Ovary (tissue), 9 donors: ENCODE results near the gene TSPAN19. TPM values are rescaled to one million over a fixed set of nuclear protein-coding genes. Genes with fewer than 3 reads are reported as not detected.

ENCODE experiments used
- DNase-seq, 5 donors: peaks; one replicate each; pipeline ENCODE4 v3.0.0-alpha.2; 2019 to 2020
- H3K27ac ChIP-seq, 2 donors: fragments of 200-600 bp; one replicate each; pipeline versions ENCODE4 v1.5.1 to v1.8.0; 2019 to 2022
- H3K27me3 ChIP-seq: fragments of 200-600 bp; one replicate; pipeline ENCODE4 v1.8.0; 2022
- H3K36me3 ChIP-seq: fragments of 200-600 bp; sonication (generic); one replicate; pipeline ENCODE4 v1.5.1; 2019
- H3K4me1 ChIP-seq: one replicate; pipeline ENCODE4 v1.8.1; 2013; ENCODE audit warnings: mild to moderate bottlenecking, moderate library complexity; ENCODE audit not compliant: insufficient read depth
- H3K4me3 ChIP-seq: fragments of 200-600 bp; sonication (generic); one replicate; pipeline ENCODE4 v1.5.1; 2017
- H3K9me3 ChIP-seq, 2 donors: fragments of 200-600 bp in 1 of 2; sonication (generic) in 1 of 2; one replicate each; pipeline versions ENCODE4 v1.5.1 to v1.8.1; 2013 to 2019; ENCODE audit warnings: mild to moderate bottlenecking in 1 of 2, moderate library complexity in 1 of 2
- CTCF ChIP-seq, 3 donors: fragments of 450-650 bp in 2 of 3; fragments of 200-600 bp in 1 of 3; IDR thresholded peaks; one replicate each; pipeline versions ENCODE4 v1.5.1 to v1.8.0; 2016 to 2022; ENCODE audit warnings: antibody characterized with exemption in 3 of 3, mild to moderate bottlenecking in 1 of 3
- EP300 ChIP-seq: sonication (generic); formaldehyde crosslinking; IDR thresholded peaks from one replicate; pipeline ENCODE4 v1.6.1; 2017; ENCODE audit warnings: antibody characterized with exemption
- POLR2A ChIP-seq: fragments of 450-650 bp; IDR thresholded peaks from one replicate; pipeline ENCODE4 v1.6.1; 2017; ENCODE audit warnings: antibody characterized with exemption, mild to moderate bottlenecking, moderate library complexity
- WGBS, 3 donors: extraction: QIAGEN DNeasy Blood & Tissue Kit in 1 of 3; methylation state at CpG; one replicate each; pipeline versions ENCODE4 v1.1.5 to v1.1.7; 2013 to 2017; 5-methylcytosine and 5-hydroxymethylcytosine counted together
- intact Hi-C, 4 donors: fragments of 100-400 bp; cut with DNase I; formaldehyde crosslinking; loops; one replicate each; pipeline versions ENCODE4 v1.11.0 to v1.15.1; 2022 to 2023
- polyA plus RNA-seq, 2 donors: library from polyadenylated mRNA; stranded (reverse); fragments of 200-250 nt in 1 of 2; fragments of 350-450 nt in 1 of 2; fragmentation: Illumina TruSeq in 1 of 2; extraction: RNeasy Lipid Tissue Mini Kit (QIAGEN cat#74804) in 1 of 2; gene quantifications; one replicate each; pipeline ENCODE4 v1.2.3, GENCODE V29; 2013 to 2014
- total RNA-seq, 7 donors: library from RNA; depleted of rRNA in 2 of 7; stranded (reverse); fragments of >200 nt in 2 of 7; fragmentation: NEBNext Ultra II Directional in 3 of 7; extraction: Animal tissue kit (Norgen Biotek cat#: 25700) in 3 of 7; gene quantifications; one replicate each; pipeline versions ENCODE4 v1.1.0 to v1.2.4, GENCODE V29; 2016 to 2023
- donor health status: DM: no; HTN: no; CAD: no; lungs with moderate emphysema.
- donor health status: DM: no; HTN: no; CAD: no.
- donor health status: Bipolar disorder and iron deficiency.
- donor health status: DM: yes; HTN: yes; CAD: no.
- donor health status: DM: no; HTN: no; CAD: no.
- donor health status: DM: yes; HTN: yes; CAD: no.

Gene TSPAN19
- total and polyA plus RNA-seq, 9 donors: not detected

- Histone ChIP-seq H3K27me3 (no peaks in the 10 kb centered on the region), H3K27ac (no peak overlapping the region), H3K36me3 (no peaks in the 10 kb centered on the region), H3K4me3 (no peak overlapping the region), H3K4me1 (no peaks in the 10 kb centered on the region), H3K9me3 (no peaks in the 10 kb centered on the region)
- intact Hi-C loops: no loop called here
- DNase-seq: no peak
- 68 to 73% (median 72%) methylated on average over 3 of the region's 3 CpGs for WGBS, 3 donors
- TF ChIP-seq EP300 (no peak), CTCF (IDR thresholded peaks at IDR 0.05) (no peak), POLR2A (no peak)
These were observed 66.9 kb downstream of the TSPAN19 start for GRCh38 chr12:84969226-84969625.

Other genes starting within 250 kb of the TSPAN19 start
- 1 to 10 TPM in 1 of 7 donors, under 1 TPM in 6; 0.11 to 1.8 (median 0.37) TPM for gene SLC6A15, start 123.5 kb downstream of the TSPAN19 start, total RNA-seq
- gene SLC6A15, start 123.5 kb downstream of the TSPAN19 start, polyA plus RNA-seq: under 1 TPM; 0.02 to 0.38 TPM
- 10 to 100 TPM in 1 of 7 donors, 1 to 10 TPM in 3, under 1 TPM in 2, not detected in 1; 0.43 to 18.6 (median 2.0) TPM for gene LRRIQ1, start 74 bp upstream of the TSPAN19 start, total RNA-seq
- under 1 TPM; 0.04 to 0.48 TPM for gene LRRIQ1, start 74 bp upstream of the TSPAN19 start, polyA plus RNA-seq
- under 1 TPM in 4 of 7 donors, not detected in 3; 0.23 to 0.53 (median 0.30) TPM for gene ALX1, start 243.9 kb upstream of the TSPAN19 start, total RNA-seq
- 1 to 10 TPM in 1 of 2 donors, under 1 TPM in 1; 0.05 to 1.1 TPM for gene ALX1, start 243.9 kb upstream of the TSPAN19 start, polyA plus RNA-seq